GM12891 (cell line): ENCODE results near the gene PRKAB1.

ENCODE experiments used
- POLR2A ChIP-seq: IDR thresholded peaks from 2 replicates; pipeline ENCODE4 v1.6.1; 2011; ENCODE audit warnings: low read depth, low read length, control low read depth
- POLR2AphosphoS5 ChIP-seq: IDR thresholded peaks from 2 replicates; pipeline ENCODE4 v1.6.1; 2011; ENCODE audit warnings: low read depth, low read length, control low read depth
- POU2F2 ChIP-seq: IDR thresholded peaks from 2 replicates; pipeline ENCODE4 v1.6.1; 2011; ENCODE audit warnings: low read depth, mild to moderate bottlenecking, control low read depth, low read length, moderate library complexity
- SPI1 ChIP-seq: IDR thresholded peaks from 2 replicates; pipeline ENCODE4 v1.6.1; 2011; ENCODE audit warnings: low read depth, low read length, control low read depth
- TAF1 ChIP-seq: IDR thresholded peaks from 2 replicates; pipeline ENCODE4 v1.6.1; 2011; ENCODE audit warnings: low read depth, low read length, control low read depth

DNA sequence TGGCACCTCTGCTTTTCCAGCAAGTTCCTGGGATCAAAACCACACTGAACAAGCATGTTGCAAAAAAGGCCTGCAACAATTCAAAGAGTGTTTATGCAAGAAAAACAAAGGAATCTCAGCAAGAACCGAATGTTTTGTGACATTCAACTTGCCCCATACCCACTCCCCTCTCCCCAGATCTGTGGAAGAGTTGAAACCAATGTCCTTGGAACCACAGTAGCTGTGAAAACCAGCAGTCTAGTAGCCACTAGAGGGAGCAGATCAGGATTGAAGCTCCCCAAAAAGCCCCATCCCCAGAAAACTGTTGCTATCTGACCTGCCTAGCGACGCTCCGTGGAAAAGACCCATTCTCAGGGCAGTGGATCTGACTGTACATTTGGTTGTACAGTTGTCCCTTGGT lies 27.1 kb downstream of the PRKAB1 start:
- TF ChIP-seq POLR2AphosphoS5 (no peak), TAF1 (no peak), POLR2A (no peak), POU2F2 (no peak), SPI1 (no peak)
